22Rv1 (cell line): ENCODE data around the gene WNT4.

Source experiments
- ZFX ChIP-seq: fragments of 450-650 bp; IDR thresholded peaks from 2 replicates; pipeline ENCODE4 v1.6.1; 2017; ENCODE audit warnings: antibody characterized with exemption, borderline replicate concordance
- TF ChIP-seq, protein P1 (sequence below): fragments of 450-650 bp; IDR thresholded peaks from 2 replicates; pipeline ENCODE4 v1.5.1; 2017; ENCODE audit warnings: mild to moderate bottlenecking

DNA sequence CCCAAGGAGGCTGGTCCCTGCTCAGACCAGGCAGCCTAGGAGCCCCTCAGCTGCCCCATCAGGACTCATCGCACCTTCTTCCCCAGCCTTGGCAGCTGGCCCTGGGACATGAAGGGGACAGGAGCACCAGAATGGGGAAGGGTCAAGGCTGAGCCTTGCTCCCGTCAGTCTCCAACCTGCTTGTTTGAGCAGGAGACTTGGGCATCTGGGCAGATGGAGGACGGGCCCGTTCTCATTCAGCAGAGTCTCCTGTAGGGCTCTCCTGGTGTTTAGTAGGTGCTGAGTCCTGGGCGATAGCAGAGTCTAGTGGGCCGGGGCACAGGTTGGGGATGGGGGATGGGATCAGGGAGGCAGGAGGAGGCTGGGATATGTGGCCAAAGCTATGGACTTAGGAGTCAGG is 47.4 kb upstream of the WNT4 start:
- TF ChIP-seq, protein P1, sequence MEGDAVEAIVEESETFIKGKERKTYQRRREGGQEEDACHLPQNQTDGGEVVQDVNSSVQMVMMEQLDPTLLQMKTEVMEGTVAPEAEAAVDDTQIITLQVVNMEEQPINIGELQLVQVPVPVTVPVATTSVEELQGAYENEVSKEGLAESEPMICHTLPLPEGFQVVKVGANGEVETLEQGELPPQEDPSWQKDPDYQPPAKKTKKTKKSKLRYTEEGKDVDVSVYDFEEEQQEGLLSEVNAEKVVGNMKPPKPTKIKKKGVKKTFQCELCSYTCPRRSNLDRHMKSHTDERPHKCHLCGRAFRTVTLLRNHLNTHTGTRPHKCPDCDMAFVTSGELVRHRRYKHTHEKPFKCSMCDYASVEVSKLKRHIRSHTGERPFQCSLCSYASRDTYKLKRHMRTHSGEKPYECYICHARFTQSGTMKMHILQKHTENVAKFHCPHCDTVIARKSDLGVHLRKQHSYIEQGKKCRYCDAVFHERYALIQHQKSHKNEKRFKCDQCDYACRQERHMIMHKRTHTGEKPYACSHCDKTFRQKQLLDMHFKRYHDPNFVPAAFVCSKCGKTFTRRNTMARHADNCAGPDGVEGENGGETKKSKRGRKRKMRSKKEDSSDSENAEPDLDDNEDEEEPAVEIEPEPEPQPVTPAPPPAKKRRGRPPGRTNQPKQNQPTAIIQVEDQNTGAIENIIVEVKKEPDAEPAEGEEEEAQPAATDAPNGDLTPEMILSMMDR, result no peak
- no peak for TF ChIP-seq ZFX
